ENCODE measurements around the gene TNNT1. TPM values are rescaled to one million over a fixed set of nuclear protein-coding genes. Genes with fewer than 3 reads are reported as not detected.

The TNNT1 gene
- polyA plus RNA-seq, 1 experiment, result 3.3 TPM

GRCh38 chr19:55193481-55193880 lies 44.5 kb upstream of the TNNT1 start:
- Histone ChIP-seq H3K27ac (ENCODE audit: low read depth, low read length) (no peak overlapping the region), H3K27me3 (ENCODE audit: control insufficient read depth, insufficient read depth, low read length) (no peaks in the 10 kb centered on the region), H3K9me3 (ENCODE audit: control insufficient read depth, insufficient read depth, low read length) (no peaks in the 10 kb centered on the region; the same call in 1 of the 2 replicates), H3K4me3 (ENCODE audit: low read depth, low read length) (no peak overlapping the region)
- DNase-seq (ENCODE audit: low read depth, low spot score), result no peak
- TF ChIP-seq CTCF (IDR thresholded peaks at IDR 0.05; ENCODE audit: low read depth, low read length), result no peak
- POLR2A ChIA-PET, result no interaction called here
- CTCF ChIA-PET, result no interaction called here

- ChIA-PET CTCF (interaction anchor here (0.6 kb wide), 1 partner anchor 278 kb away, joined by 3 read pairs; no protein-coding TSS in a partner anchor), POLR2A (interaction anchor here (0.6 to 1.1 kb wide), 4 partner anchors 20 to 981 kb away, joined by 3 to 5 read pairs (median 3); partner anchors contain the start of gene PTPRH)
- DNase-seq (ENCODE audit: low read depth, low spot score), result peak; percentile 73
- Histone ChIP-seq H3K27ac (ENCODE audit: low read depth, low read length) (peak overlapping the region; percentile 73), H3K9me3 (ENCODE audit: control insufficient read depth, insufficient read depth, low read length) (no peaks in the 10 kb centered on the region; the same call in 1 of the 2 replicates), H3K4me3 (ENCODE audit: low read depth, low read length) (no peak overlapping the region), H3K27me3 (ENCODE audit: control insufficient read depth, insufficient read depth, low read length) (peaks cover 10% of the 10 kb centered on the region)
- no peak for TF ChIP-seq CTCF (IDR thresholded peaks at IDR 0.05; ENCODE audit: low read depth, low read length)
Measured at GRCh38 chr19:55189403-55189835, 40.4 kb upstream of the TNNT1 start.

- Histone ChIP-seq H3K4me3 (ENCODE audit: low read depth, low read length) (no peak overlapping the region), H3K27me3 (ENCODE audit: control insufficient read depth, insufficient read depth, low read length) (peaks cover 10% of the 10 kb centered on the region), H3K27ac (ENCODE audit: low read depth, low read length) (no peak overlapping the region), H3K9me3 (ENCODE audit: control insufficient read depth, insufficient read depth, low read length) (no peaks in the 10 kb centered on the region; the same call in 1 of the 2 replicates)
- ChIA-PET POLR2A (no interaction called here), CTCF (interaction anchor here (0.6 kb wide), 1 partner anchor 279 kb away, joined by 3 read pairs; no protein-coding TSS in a partner anchor)
- no peak for DNase-seq (ENCODE audit: low read depth, low spot score)
- no peak for TF ChIP-seq CTCF (IDR thresholded peaks at IDR 0.05; ENCODE audit: low read depth, low read length)
Measured at GRCh38 chr19:55188625-55189024, 39.6 kb upstream of the TNNT1 start.

GRCh38 chr19:55186080-55186479 lies 37.1 kb upstream of the TNNT1 start:
- no peak for TF ChIP-seq CTCF (IDR thresholded peaks at IDR 0.05; ENCODE audit: low read depth, low read length)
- H3K27ac ChIP-seq (ENCODE audit: low read depth, low read length), result no peak overlapping the region
- peaks cover 19% of the 10 kb centered on the region for H3K27me3 ChIP-seq (ENCODE audit: control insufficient read depth, insufficient read depth, low read length)
- ChIA-PET POLR2A (no interaction called here), CTCF (no interaction called here)
- H3K9me3 ChIP-seq (ENCODE audit: control insufficient read depth, insufficient read depth, low read length), result no peaks in the 10 kb centered on the region; the same call in 1 of the 2 replicates
- no peak overlapping the region for H3K4me3 ChIP-seq (ENCODE audit: low read depth, low read length)
- DNase-seq (ENCODE audit: low read depth, low spot score), result no peak

GRCh38 chr19:55181740-55182139 lies 32.7 kb upstream of the TNNT1 start:
- TF ChIP-seq CTCF (IDR thresholded peaks at IDR 0.05; ENCODE audit: low read depth, low read length), result no peak
- Histone ChIP-seq H3K9me3 (ENCODE audit: control insufficient read depth, insufficient read depth, low read length) (no peaks in the 10 kb centered on the region; the same call in 1 of the 2 replicates), H3K27ac (ENCODE audit: low read depth, low read length) (no peak overlapping the region), H3K4me3 (ENCODE audit: low read depth, low read length) (no peak overlapping the region), H3K27me3 (ENCODE audit: control insufficient read depth, insufficient read depth, low read length) (peaks cover 28% of the 10 kb centered on the region)
- DNase-seq (ENCODE audit: low read depth, low spot score), result no peak
- POLR2A ChIA-PET, result no interaction called here
- CTCF ChIA-PET, result no interaction called here

Measured in AG04450 (cell line).